DOHH2 (cell line): ENCODE data around the gene SIRPB1.

Experiments used
- H3F3A ChIP-seq: fragments of 200-600 bp; sonication (generic), shearing (Covaris generic); 2 replicates; pipeline ENCODE4 v1.6.0; 2016; ENCODE audit warnings: antibody characterized with exemption, mild to moderate bottlenecking; ENCODE audit not compliant: control insufficient read depth, insufficient read depth
- H3K27ac ChIP-seq: fragments of 200-600 bp; sonication (generic); 2 replicates; pipeline ENCODE4 v1.5.1; 2014; ENCODE audit warnings: low read depth, mild to moderate bottlenecking, low read length, moderate library complexity
- H3K27me3 ChIP-seq: fragments of 200-600 bp; sonication (generic); 2 replicates; pipeline ENCODE4 v1.6.1; 2014; ENCODE audit warnings: mild to moderate bottlenecking, low read length, mixed read lengths; ENCODE audit not compliant: control insufficient read depth
- H3K36me3 ChIP-seq: fragments of 200-600 bp; sonication (generic); 2 replicates; pipeline ENCODE4 v1.6.1; 2014; ENCODE audit warnings: mild to moderate bottlenecking, low read length, moderate library complexity, mixed read lengths; ENCODE audit not compliant: control insufficient read depth
- H3K4me1 ChIP-seq: fragments of 200-600 bp; sonication (generic); 2 replicates; pipeline ENCODE4 v1.6.1; 2014; ENCODE audit warnings: mild to moderate bottlenecking, low read length, mixed read lengths; ENCODE audit not compliant: control insufficient read depth
- H3K4me2 ChIP-seq: fragments of 200-600 bp; sonication (generic); 2 replicates; pipeline ENCODE4 v1.6.0; 2014; ENCODE audit warnings: mild to moderate bottlenecking, low read length, moderate library complexity
- H3K4me3 ChIP-seq: fragments of 200-600 bp; sonication (generic); 2 replicates; pipeline ENCODE4 v1.5.1; 2014; ENCODE audit warnings: mild to moderate bottlenecking, low read length, mixed read lengths
- H3K79me2 ChIP-seq: fragments of 200-600 bp; sonication (generic); 2 replicates; pipeline ENCODE4 v1.6.1; 2014; ENCODE audit warnings: mild to moderate bottlenecking, low read length, mixed read lengths; ENCODE audit not compliant: control insufficient read depth
- H3K9me2 ChIP-seq: fragments of 200-600 bp; sonication (generic); replicated peaks from 2 replicates; pipeline ENCODE4 v1.6.1; 2014; ENCODE audit warnings: mild to moderate bottlenecking, low read length, mixed read lengths; ENCODE audit not compliant: control insufficient read depth
- H3K9me3 ChIP-seq: fragments of 200-600 bp; sonication (generic); 2 replicates; pipeline ENCODE4 v1.6.1; 2014; ENCODE audit warnings: antibody characterized with exemption, low read length, mixed read lengths; ENCODE audit not compliant: control insufficient read depth, insufficient read depth
- H4K20me1 ChIP-seq: fragments of 200-600 bp; sonication (generic); 2 replicates; pipeline ENCODE4 v1.6.0; 2014; ENCODE audit warnings: low read depth, mild to moderate bottlenecking, antibody characterized with exemption, low read length, moderate library complexity; ENCODE audit not compliant: control insufficient read depth, insufficient read depth
- EZH2phosphoT487 ChIP-seq: fragments of 200-600 bp; sonication (generic); IDR thresholded peaks from 2 replicates; pipeline ENCODE4 v1.6.1; 2017; ENCODE audit warnings: borderline replicate concordance, mild to moderate bottlenecking, antibody characterized with exemption, low read length, moderate library complexity, mixed read lengths
- TF ChIP-seq, protein P1 (sequence below): fragments of 200-600 bp; sonication (generic); IDR thresholded peaks from one replicate; pipeline ENCODE4 v1.5.1; 2014; ENCODE audit warnings: antibody characterized with exemption, mild to moderate bottlenecking, low read depth, low read length; ENCODE audit not compliant: poor library complexity, severe bottlenecking

The SIRPB1 gene

DNA sequence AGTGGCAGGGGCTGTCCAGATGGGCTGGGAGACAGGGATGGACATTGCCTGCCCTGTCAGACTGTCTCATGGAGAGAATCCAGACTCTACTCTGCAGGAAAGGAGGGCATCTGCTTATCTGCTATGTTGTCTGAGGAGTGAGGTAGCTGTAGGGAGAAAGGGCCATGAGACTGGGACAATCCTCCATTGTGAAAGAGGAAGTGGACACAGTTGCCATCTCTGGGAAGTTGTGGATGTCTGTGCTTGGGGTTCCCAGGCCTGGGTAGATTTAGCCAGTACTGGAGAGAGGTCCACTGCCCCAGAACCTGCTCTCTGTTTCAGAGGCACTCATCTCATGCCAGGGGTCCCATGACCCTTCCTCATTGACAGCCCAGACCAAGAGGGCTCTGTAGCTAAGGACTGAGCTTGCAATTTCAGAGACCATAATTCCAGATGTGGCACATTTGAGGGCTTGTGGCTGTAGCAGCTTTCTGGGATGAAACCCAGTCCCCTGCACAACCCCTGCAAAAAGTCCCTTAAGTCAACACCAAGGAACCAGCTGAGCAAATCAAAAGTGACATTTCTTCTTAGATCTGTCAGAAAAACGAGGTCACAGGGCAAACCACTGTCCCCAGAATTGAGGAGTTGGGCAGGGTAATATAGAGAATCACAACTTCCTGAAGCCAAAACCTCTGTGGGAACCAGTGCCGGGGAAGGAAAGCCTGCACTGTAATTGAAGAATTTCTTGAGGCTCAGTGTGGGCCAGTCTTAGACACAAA lies 41.9 kb upstream of the SIRPB1 start:
- no peaks in the 10 kb centered on the region for H4K20me1 ChIP-seq
- no peak overlapping the region for H3K27ac ChIP-seq
- no peaks in the 10 kb centered on the region for H3K79me2 ChIP-seq
- H3K27me3 ChIP-seq = peaks cover 13% of the 10 kb centered on the region
- H3K9me3 ChIP-seq = no peaks in the 10 kb centered on the region
- no peaks in the 10 kb centered on the region for H3K36me3 ChIP-seq
- H3K9me2 ChIP-seq = no peaks in the 10 kb centered on the region
- no peaks in the 10 kb centered on the region for H3F3A ChIP-seq
- no peaks in the 10 kb centered on the region for H3K4me1 ChIP-seq
- no peak overlapping the region for H3K4me2 ChIP-seq
- H3K4me3 ChIP-seq = no peak overlapping the region
- TF ChIP-seq, protein P1, sequence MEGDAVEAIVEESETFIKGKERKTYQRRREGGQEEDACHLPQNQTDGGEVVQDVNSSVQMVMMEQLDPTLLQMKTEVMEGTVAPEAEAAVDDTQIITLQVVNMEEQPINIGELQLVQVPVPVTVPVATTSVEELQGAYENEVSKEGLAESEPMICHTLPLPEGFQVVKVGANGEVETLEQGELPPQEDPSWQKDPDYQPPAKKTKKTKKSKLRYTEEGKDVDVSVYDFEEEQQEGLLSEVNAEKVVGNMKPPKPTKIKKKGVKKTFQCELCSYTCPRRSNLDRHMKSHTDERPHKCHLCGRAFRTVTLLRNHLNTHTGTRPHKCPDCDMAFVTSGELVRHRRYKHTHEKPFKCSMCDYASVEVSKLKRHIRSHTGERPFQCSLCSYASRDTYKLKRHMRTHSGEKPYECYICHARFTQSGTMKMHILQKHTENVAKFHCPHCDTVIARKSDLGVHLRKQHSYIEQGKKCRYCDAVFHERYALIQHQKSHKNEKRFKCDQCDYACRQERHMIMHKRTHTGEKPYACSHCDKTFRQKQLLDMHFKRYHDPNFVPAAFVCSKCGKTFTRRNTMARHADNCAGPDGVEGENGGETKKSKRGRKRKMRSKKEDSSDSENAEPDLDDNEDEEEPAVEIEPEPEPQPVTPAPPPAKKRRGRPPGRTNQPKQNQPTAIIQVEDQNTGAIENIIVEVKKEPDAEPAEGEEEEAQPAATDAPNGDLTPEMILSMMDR = no peak
- no peak for TF ChIP-seq EZH2phosphoT487

DNA sequence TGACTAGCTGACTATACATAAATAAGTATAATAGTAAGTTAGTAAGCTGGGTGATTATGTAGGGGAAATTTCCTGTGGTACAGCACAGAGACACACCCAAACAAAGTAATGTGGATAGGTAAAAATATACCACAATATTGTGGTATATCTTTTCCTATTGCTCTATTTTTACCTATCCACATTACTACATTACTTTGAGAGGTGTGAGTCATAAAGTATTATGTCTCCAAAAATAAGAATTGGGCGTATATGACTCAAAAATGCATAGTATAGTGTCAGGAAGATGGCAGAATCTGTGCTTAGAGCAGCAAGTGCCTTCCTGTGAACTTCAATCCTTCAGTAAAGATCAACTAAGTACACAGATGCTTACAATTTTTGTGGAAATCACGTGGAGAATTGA lies 40.4 kb upstream of the SIRPB1 start:
- Histone ChIP-seq H3K4me1 (no peaks in the 10 kb centered on the region), H3K27me3 (peaks cover 18% of the 10 kb centered on the region), H3K79me2 (no peaks in the 10 kb centered on the region), H3K4me3 (no peak overlapping the region), H3K9me3 (no peaks in the 10 kb centered on the region), H3K9me2 (no peaks in the 10 kb centered on the region), H3F3A (no peaks in the 10 kb centered on the region), H3K4me2 (no peak overlapping the region), H3K36me3 (no peaks in the 10 kb centered on the region), H4K20me1 (no peaks in the 10 kb centered on the region), H3K27ac (no peak overlapping the region)
- no peak for TF ChIP-seq EZH2phosphoT487
- TF ChIP-seq, protein P1 = no peak

DNA sequence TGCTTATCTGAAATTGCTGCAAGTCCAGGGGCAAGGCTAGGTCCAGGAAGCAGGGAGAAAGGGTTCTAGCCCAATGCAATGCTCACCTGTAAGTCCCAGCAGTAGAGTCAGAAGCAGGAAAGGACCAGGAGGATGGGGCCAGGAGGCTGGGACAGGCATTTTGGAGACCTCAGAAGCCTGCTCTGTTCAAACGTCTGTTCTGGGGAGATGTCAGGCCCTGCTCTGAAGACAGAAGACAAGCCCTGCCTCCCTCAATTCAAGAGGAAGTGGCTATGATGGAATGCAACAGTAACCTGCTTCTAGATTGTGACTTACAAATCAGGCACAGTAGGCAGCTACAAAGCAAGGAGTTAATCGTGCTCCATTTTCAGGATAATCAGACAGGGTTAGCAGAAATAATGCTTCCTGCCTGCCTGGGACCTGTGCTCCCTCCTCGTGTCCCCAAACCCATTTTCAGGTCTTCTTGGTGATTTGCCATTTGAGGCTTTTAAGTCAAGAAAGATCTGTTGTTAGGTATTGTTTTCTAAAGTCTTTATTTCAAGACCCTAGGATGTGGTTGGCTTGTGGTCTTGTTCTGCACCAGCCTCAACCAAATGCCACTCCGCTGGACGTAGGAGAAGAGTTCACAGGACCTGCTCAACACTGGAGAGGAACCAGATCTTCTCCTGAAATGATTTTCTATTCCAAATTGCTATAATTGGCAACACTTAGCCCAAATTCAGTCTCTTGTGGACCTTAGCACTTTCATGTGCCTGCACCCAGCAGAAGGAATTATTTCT lies 37.9 kb upstream of the SIRPB1 start, which contains the start of gene SIRPG:
SIRPG (minus strand) TSS at position 224 of the 779 bp plus-strand sequence; CDS start at position 159, 65 bp downstream.
- H3K79me2 ChIP-seq = no peaks in the 10 kb centered on the region
- H3K27ac ChIP-seq = no peak within 1 kb of the TSS
- H3K4me3 ChIP-seq = no peak within 1 kb of the TSS
- H3K36me3 ChIP-seq = no peaks in the 10 kb centered on the region
- no peak for TF ChIP-seq EZH2phosphoT487
- TF ChIP-seq, protein P1 = no peak
- peaks cover 4% of the 10 kb centered on the region; the same call in 1 of the 2 replicates for H3K4me1 ChIP-seq
- no peak within 1 kb of the TSS for H3K4me2 ChIP-seq
- peaks cover 18% of the 10 kb centered on the region for H3K27me3 ChIP-seq
- no peaks in the 10 kb centered on the region for H3K9me3 ChIP-seq
- no peaks in the 10 kb centered on the region for H3K9me2 ChIP-seq
- no peaks in the 10 kb centered on the region for H3F3A ChIP-seq
- no peaks in the 10 kb centered on the region for H4K20me1 ChIP-seq
